Measurements from ENCODE around the gene WDR77. TPM values are rescaled to one million over a fixed set of nuclear protein-coding genes. Genes with fewer than 3 reads are reported as not detected.

Gene WDR77
- total and polyA plus RNA-seq, 2 experiments from 2014 or later, result 37.3 to 55.3 TPM

- H3K79me2 ChIP-seq, result no peaks in the 10 kb centered on the region
- H3K36me3 ChIP-seq (replicated peaks; ENCODE audit: insufficient read depth, low read depth), result no peaks in the 10 kb centered on the region
- H3K4me3 ChIP-seq, result no peak overlapping the region
- H3K4me1 ChIP-seq (ENCODE audit: insufficient read depth), result peaks cover 4% of the 10 kb centered on the region
- H3K4me2 ChIP-seq, result no peak overlapping the region
- H3K9me2 ChIP-seq (replicated peaks; ENCODE audit: insufficient read depth), result no peaks in the 10 kb centered on the region
- TF ChIP-seq EZH2 (IDR thresholded peaks at IDR 0.05; ENCODE audit: borderline replicate concordance) (no peak), EZH2phosphoT487 (IDR thresholded peaks at IDR 0.05; ENCODE audit: low read depth, severe bottlenecking, unreplicated experiment) (no peak), CTCF (IDR thresholded peaks at IDR 0.05; ENCODE audit: poor library complexity) (no peak)
- H4K20me1 ChIP-seq (ENCODE audit: insufficient read depth, poor library complexity, severe bottlenecking), result no peaks in the 10 kb centered on the region
- 87% methylated on average over 3 of the region's 3 CpGs for WGBS (ENCODE audit: low lambda C conversion rate, missing lambda C conversion rate)
- no peaks in the 10 kb centered on the region for H3K27me3 ChIP-seq
- no peaks in the 10 kb centered on the region for H3K9me3 ChIP-seq (ENCODE audit: low read depth)
- DNase-seq (ENCODE audit: low spot score), result no peak
- no peak overlapping the region for H2AFZ ChIP-seq
- no peak overlapping the region for H3K27ac ChIP-seq
Observed at GRCh38 chr1:111483166-111483565, 34.1 kb upstream of the WDR77 start.

- no peak overlapping the region for H2AFZ ChIP-seq
- TF ChIP-seq EZH2 (IDR thresholded peaks at IDR 0.05; ENCODE audit: borderline replicate concordance) (no peak), CTCF (IDR thresholded peaks at IDR 0.05; ENCODE audit: poor library complexity) (peak; percentile 90), EZH2phosphoT487 (IDR thresholded peaks at IDR 0.05; ENCODE audit: low read depth, severe bottlenecking, unreplicated experiment) (no peak)
Observed at GRCh38 chr1:111481387-111482221, 32.5 kb upstream of the WDR77 start.

GRCh38 chr1:111480674-111481073 is 31.6 kb upstream of the WDR77 start:
- Histone ChIP-seq H3K36me3 (replicated peaks; ENCODE audit: insufficient read depth, low read depth) (no peaks in the 10 kb centered on the region), H3K4me1 (ENCODE audit: insufficient read depth) (peaks cover 4% of the 10 kb centered on the region), H3K4me3 (no peak overlapping the region), H3K9me3 (ENCODE audit: low read depth) (no peaks in the 10 kb centered on the region), H3K9me2 (replicated peaks; ENCODE audit: insufficient read depth) (no peaks in the 10 kb centered on the region), H4K20me1 (ENCODE audit: insufficient read depth, poor library complexity, severe bottlenecking) (no peaks in the 10 kb centered on the region), H3K79me2 (no peaks in the 10 kb centered on the region), H3K4me2 (no peak overlapping the region), H3K27me3 (no peaks in the 10 kb centered on the region), H2AFZ (no peak overlapping the region), H3K27ac (no peak overlapping the region)
- DNase-seq (ENCODE audit: low spot score), result no peak
- TF ChIP-seq CTCF (IDR thresholded peaks at IDR 0.05; ENCODE audit: poor library complexity), result no peak
- TF ChIP-seq EZH2phosphoT487 (IDR thresholded peaks at IDR 0.05; ENCODE audit: low read depth, severe bottlenecking, unreplicated experiment), result no peak
- TF ChIP-seq EZH2 (IDR thresholded peaks at IDR 0.05; ENCODE audit: borderline replicate concordance), result no peak
- 90% methylated on average over 1 of the region's 1 CpG for WGBS (ENCODE audit: low lambda C conversion rate, missing lambda C conversion rate)

More at GRCh38 chr1:111481387-111482221, 32.5 kb upstream of the WDR77 start:
- 26% methylated on average over 8 of the region's 8 CpGs for WGBS (ENCODE audit: low lambda C conversion rate, missing lambda C conversion rate)
- Histone ChIP-seq H3K9me2 (replicated peaks; ENCODE audit: insufficient read depth) (no peaks in the 10 kb centered on the region), H3K36me3 (replicated peaks; ENCODE audit: insufficient read depth, low read depth) (no peaks in the 10 kb centered on the region), H3K9me3 (ENCODE audit: low read depth) (no peaks in the 10 kb centered on the region), H3K4me3 (no peak overlapping the region), H3K4me1 (ENCODE audit: insufficient read depth) (peaks cover 4% of the 10 kb centered on the region), H3K4me2 (no peak overlapping the region), H3K79me2 (no peaks in the 10 kb centered on the region), H4K20me1 (ENCODE audit: insufficient read depth, poor library complexity, severe bottlenecking) (no peaks in the 10 kb centered on the region), H3K27me3 (no peaks in the 10 kb centered on the region), H3K27ac (no peak overlapping the region)
- DNase-seq (ENCODE audit: low spot score), result peak; percentile 86
